ENCODE data around the gene HSD17B11.
"Not testable (repeated sequence)": the region's sequence is repeated elsewhere in the genome, so short reads cannot be mapped to it uniquely, and the experiment has no call there.

The HSD17B11 gene, protein sequence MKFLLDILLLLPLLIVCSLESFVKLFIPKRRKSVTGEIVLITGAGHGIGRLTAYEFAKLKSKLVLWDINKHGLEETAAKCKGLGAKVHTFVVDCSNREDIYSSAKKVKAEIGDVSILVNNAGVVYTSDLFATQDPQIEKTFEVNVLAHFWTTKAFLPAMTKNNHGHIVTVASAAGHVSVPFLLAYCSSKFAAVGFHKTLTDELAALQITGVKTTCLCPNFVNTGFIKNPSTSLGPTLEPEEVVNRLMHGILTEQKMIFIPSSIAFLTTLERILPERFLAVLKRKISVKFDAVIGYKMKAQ

DNA sequence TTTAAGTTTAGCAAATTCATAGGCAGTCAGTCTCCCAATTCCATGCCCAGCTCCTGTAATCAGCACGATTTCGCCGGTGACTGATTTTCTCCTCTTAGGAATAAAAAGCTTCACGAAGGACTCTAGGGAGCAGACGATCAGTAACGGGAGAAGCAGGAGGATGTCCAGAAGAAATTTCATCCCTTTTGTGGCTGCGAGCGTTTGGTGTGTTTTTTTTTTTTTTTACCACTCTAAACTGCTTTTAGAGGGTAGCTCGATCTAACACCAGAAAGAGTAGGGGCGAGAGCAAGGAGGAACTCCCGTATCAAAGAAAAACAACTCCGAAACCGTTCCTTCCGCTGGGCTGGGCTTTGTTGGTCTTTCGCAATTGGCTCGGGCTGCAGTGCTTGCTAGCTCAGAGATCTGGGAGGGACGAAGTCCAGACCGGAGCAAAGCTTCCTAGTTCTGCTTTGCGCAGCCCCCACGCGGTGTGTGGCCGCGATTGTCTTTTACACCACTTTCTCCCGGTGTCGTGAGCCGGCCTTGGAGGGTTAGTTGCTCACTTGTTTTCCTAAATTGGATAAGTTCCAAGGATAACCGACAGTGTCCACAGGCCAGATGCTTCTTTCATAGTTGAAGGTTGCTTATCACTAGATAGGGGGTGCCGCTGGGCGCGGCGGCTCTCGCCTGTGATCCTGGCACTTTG, at the start of gene HSD17B11:
HSD17B11 (minus strand) TSS at position 298 of the 685 bp plus-strand sequence; CDS start at position 180, 118 bp downstream.
- DNase-seq, result peak; percentile 92

DNA sequence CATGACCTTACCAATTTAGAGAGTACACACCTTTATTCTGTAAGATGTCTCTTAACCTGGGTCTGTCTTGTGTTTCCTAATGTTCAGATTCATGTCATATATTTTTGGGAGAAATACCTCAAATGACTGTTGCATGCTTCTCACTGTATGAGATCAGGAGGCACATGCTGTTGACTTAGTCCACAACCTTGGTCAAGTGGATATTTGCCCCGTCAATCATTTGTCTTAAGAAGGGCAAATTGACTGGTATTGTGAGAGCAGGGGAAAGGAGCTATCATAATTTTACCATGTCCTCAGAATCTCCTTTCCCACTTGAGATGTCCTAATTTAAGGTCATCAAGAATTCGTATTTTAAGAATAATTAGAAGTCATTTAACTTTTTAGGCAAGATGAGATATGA, 42.4 kb upstream of the HSD17B11 start:
- no peak for DNase-seq

DNA sequence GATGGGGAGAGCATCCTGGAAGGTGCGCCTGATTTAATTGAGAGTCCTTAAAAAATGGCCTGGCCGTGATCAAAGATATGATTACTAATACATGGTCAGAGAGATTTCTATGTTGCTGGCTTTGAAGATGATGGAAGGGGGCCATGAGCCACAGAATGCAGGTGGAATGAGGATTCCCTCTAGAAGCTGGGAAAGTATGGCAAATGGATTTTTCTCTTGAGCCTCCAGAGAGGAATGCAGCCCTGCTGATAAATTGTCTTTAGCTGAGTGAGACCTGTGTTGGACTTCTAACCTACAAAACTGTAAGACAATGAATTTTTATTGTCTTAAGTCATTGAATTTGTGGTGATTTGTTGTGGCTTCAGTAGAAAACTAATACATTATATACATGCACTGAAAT, 39.0 kb upstream of the HSD17B11 start:
- DNase-seq, result no peak

DNA sequence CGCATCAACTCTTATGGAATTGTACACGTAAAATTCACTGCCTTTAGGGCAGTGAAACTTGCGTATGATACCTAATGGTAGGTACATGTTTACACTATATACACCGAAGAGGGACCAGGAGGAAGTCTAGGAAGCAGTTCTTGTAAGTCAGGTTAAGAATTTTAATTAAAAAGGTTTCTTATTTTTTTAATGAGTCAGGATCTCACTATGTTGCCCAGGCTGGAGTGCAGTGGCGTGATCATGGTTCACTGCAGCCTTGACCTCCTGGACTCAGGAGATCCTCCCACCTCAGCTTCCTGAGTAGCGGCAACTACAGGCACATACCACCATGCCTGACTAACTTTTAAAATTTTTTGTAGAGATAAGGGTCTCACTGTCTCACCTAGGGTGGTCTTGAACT, 38.0 kb upstream of the HSD17B11 start:
- DNase-seq, result no peak

DNA sequence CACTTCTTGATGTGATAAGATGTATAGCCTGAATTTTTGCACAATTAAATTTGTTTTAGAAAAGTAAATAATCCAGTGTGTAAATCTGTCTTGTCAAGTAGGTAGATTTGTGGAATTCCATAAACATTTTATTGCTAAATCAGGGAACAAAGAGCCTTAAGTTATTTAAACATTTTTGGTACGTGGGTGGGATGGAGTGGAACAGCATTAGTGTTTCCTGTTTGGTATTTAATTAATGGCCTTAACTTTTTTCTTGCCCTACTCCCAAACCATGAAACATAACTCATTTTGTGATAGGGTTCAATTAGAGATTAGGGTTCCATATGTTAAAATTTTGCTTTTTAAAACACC, 36.5 kb upstream of the HSD17B11 start:
- DNase-seq, result no peak

DNA sequence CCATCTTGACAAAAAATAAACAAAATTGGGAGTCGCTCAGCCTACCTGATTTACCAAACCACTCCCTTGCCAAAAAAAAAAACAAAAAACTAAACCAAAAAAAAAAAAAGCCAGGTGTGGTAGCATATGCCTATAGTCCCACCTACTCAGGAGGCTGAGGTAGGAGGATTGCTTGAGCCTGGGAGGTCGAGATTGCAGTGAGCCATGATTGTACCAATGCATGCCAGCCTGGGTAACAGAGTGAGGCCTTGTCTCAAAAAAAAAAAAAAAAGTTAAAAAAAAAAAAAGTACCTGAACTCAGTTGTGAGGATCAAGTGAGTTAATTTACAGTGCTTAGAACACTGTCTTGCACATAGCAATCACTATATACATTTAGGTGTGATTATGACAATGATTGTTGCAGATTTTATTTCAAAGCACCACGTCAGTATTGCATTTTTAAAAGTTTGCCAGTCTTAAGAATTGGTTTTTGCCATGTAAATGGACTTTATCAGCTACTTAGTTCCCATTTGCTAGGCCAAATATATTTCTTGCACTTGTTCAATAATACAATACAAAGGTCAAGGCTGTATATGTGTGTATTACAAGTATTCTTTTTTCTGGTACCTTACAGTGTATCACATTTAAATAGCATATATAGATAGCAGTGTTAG, 36.0 kb upstream of the HSD17B11 start:
- DNase-seq, result no peak

DNA sequence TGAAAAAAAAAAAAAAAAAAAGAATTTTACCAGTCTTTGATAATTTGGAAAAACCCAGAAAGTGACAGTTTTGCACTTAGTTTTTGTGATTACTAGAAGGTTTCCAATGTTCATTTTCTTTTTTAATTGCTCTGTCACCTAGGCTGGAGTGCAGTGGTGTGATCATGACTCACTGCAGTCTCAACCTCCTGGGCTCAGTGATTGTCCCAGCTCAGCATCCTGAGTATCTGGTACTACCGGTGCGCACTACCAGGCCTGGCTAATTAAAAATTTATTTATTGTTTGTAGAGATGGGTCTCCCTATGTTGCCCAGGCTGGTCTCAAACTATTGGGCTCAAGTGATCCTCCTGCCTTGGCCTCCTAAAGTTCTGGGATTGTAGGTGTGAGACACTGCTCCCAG, 34.7 kb upstream of the HSD17B11 start:
- DNase-seq, result no peak

DNA sequence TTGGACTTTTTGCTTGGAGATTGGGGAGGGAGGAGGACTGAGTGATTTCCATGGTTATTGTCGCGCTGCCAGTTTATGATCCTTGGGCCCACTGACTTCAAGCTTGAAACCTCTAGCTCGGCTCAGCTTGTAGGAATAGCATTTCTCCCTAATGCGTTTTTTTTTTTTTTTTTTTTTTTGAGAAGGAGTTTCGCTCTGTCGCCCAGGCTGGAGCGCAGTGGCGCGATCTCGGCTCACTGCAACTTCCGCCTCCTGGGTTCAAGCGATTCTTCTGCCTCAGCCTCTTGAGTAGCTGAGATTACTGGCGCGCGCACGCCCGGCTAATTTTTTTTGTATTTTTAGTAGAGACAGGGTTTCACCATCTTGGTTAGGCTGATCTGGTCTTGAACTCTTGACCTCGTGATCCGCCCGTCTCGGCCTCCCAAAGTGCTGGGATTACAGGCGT, 33.1 kb upstream of the HSD17B11 start:
- not testable (repeated sequence) for DNase-seq

DNA sequence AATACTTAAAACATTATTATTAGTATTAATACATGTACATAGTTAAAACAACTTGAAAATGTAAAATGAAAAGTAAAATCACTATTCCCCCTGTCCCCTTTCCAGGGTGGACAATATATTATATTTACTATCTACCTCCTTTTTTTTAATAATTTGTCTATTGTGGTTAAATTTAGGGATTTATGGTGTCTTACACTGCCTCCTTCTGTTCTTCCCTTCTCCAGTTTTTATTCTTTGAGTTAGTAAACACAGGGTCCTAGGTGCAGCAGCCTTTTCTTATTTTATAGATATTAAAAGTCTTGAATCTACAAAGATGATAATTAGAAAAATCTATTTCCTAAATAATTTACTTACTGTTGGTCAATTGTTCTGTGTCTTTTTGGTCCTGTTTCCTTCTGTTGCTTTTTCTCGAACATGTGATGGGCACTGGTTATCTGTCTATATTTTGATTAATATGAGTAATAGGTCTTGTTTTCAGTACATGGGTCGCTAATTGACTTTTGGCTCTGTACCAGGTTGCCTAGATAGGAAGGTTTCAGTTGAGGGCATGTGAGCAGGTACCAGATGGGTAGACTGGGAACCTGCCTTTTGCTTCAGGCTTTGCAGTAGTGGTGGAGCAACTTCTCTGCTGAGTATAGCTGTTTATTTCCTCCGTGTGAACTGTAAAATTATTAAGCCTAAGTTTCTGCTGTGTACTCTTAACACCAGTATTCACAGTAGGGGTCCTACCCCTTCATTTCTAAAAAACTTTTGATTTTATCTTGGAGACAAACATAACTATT, 32.5 kb upstream of the HSD17B11 start:
- DNase-seq, result peak; percentile 79

DNA sequence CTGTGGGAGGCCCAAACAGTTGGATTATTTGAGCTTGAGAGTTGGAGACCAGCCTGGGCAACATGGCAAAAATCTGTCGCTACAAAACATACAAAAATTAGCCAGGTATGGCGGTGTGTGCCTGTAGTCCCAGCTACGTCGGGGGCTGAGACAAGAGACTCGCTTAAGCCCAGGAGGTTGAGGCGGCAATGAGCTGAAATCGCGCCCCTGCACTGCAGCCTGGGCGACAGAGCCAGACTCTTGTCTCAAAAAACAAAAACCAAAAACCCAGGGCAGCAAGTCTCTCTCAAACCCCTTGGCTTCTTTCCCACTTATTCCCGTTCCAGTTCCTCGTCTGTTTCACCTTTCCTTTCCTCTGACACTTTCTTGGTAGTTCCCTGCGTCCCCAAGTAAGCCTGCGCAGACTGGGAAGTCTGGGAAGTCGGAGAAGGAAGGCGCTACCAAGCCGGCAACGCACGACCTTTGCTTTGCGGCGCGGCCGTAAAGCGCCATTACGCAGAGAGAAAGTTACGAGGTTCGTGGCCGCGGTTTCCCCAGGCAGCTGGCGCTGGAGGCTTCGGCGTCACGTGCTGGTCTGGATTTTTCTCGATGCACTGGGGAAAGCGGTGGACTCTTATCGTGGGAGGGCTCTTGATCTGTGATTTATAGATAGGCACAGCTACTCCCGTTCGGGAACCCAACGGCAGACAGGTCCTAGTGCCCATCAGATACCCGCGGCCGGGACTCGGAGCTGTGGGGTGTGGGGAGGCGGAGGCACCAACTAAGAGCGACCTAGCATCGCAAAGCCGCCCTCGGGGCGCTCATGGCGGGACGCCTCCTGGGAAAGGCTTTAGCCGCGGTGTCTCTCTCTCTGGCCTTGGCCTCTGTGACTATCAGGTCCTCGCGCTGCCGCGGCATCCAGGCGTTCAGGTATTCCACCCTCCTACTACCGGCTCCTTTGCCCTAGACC, 31.4 kb upstream of the HSD17B11 start, which contains the start of gene NUDT9:
NUDT9 (plus strand) TSS at position 470 of the 949 bp plus-strand sequence; CDS start at position 803, 333 bp downstream.
- DNase-seq, result peak; percentile 88

DNA sequence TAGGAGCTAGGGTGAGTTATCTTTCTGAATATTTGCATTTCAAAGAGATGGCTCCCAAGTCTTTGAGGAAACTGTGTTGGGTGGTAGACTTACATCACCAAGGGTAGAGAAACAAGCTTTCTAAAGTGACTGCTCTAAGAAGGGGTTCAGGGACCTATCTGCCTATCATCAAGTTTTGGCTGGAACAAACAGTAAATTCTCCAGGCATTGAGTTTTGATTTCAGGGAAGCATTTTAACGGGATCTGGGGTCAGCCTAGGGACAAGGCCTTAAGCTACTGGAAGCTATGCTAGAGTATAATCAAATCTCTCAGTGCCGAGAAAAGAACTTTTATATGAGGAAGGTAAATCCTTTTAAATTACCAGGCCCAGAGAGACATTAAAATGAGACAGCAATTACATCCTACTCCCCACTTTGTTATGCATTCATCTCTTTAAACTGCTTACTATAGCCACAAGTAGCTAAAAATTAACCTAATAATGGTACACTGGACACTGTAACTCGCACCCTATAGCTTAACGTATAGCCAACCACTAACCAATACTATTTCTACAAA, 29.4 kb upstream of the HSD17B11 start:
- DNase-seq, result no peak

DNA sequence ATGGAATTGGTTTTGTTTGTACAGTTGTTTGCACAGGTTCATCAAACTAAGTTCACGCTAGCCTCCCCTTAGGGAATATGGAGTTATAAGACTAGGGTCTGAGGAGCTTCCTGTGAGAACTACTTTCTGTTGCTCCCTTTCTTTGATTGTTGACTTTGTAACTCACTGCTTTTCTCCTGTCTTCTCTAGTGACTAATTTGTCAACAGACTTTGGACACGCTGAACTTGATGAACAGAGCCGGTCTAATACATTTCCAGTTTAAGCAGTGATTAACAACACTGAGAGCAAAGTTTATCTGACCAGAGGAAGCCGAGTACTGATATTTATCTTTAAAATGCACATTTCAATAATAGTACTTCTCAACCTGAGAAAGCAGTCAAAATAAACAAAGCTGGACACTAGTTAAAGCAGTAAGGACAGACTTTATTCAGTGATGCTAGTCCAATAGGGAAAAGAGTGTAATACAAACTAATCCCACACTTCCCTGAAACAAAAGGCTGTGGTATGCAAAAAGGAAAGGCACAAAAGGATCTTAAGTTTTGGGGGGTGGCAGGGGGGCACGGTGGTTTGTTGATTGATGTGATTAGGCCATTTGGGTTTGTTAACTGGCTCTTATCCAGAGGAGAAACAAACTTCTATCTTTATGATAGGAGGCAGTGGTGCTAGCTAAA, 28.7 kb upstream of the HSD17B11 start:
- no peak for DNase-seq

DNA sequence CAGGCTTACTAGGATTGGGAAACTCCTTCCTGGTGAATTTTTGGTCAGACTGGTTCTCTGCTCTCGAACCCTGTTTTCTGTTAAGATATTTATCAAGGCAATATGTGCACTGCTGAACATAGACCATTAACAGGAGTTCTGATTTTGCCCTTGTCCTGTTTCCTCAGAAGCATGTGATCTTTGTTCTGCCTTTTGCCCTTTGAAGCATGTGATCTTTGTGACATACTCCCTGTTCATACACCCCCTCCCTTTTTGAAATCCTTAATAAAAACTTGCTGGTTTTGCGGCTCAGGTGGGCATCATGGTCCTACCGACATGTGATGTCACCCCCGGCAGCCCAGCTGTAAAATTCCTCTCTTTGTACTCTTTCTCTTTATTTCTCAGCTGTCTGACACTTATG, 27.4 kb upstream of the HSD17B11 start:
- not testable (repeated sequence) for DNase-seq

DNA sequence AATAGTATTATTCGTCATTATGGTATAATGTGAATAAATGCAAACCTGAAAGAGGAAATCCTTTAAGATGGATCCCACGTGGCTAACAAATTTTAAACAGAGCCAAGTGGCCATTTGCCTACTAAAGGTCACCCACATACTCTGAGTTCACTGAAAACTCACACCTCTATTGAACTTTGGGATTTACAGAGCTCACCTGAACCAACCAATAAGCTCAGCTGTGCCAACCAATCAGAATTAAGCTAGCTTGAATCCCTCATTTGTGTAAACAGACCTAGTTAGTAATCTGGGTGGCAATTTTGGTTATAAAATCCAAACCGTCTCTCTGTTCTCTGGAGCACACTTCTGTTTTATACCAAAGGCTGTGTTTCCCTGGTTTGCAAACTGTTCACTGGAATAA, 26.0 kb upstream of the HSD17B11 start:
- no peak for DNase-seq

DNA sequence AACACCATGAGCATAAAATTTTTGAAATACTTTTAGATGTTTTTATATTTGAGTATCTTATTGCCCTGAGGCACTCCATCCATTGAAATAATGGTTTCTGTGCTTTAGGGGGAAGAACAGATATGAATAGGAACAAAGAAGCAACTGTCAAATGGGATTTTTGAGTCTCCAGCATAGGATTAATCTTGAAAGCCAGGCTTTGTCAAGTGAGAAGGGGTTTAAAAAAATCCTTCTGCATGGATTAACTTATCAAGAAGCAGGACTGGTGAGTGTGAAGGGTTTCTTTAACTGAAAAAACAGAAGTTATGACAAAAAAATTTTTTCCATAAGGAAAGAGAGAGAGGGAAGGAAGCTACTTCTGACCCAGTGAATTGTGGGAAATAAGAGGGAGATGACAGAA, 23.8 kb upstream of the HSD17B11 start:
- DNase-seq, result no peak

DNA sequence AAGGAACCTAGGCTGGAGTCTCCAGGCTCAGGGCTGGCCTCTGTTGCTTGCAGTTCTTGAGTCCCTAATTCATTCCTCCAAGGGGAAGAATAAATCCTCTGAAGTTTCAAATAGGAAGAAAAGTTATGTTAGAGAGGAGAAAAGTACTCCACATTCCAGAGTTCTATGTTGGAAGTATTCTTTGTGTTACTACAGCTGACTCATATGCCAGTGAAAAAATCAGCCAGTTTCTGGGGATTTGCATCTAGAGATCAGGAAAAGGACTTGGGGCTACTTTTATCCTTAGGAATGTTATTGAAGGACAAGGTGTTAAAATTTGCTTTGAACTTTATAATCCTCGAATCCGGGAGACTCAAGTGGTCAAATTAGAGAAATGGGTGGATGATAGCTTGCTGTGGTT, 19.7 kb upstream of the HSD17B11 start:
- no peak for DNase-seq

DNA sequence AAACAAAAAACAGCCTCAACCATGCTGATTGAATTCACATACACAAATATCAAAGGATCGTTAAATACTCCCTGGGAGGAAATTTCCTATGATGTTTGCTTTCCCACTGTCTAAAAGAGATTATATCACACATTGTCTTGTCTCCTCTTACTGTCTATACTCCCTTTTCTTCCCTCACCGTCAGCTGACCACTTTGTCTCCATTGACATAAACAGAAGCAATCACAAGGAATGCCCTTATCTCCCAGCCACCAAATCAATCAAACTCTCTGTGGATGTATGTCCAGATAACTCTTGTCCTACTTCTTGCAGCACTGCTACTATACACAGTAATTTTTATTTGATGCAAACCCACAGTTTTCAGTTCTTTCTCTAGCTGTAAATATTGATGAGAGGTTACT, 19.2 kb upstream of the HSD17B11 start:
- DNase-seq, result no peak

DNA sequence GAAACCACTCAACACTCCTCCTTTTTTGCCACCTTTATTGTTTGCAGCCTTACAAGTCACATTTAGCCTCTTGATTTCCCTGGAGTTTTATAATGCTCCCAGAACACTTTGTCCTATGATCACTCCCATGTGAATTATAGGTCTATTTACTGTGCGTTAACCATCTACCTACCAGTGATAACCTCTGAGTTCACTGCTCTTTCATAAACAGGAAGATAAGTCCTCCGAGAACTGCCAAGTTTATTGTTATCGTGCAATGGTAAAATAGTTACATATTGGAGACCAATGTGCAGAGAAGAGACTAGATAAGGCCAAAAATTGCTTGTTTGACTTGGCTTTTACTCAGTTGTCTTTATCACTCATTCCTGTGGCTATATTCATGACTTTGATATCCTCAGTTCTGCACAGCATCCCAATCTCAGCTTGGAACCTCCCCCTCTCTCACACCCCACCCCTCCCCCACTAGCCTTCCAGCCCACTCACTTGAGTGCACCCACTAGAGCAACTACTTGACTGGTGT, 18.5 kb upstream of the HSD17B11 start:
- no peak for DNase-seq

DNA sequence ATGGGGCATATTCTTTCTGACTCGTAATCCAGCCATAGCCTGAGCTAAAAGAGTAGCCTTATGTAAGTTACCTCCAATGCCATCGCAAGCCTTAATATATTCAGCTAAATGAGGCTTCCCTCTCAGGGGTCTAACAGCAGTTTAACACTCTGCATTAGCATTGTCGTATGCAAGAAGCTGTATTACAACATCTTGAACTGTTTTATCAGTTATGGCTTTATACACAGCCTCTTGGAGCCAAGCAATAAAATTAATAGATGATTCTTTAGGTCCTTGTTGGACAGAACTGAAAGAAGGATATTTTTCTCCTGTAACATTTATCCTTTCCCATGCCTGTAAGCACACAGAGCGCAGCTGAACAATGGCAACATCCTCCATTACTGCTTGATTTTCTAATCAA, 15.9 kb upstream of the HSD17B11 start:
- not testable (repeated sequence) for DNase-seq

DNA sequence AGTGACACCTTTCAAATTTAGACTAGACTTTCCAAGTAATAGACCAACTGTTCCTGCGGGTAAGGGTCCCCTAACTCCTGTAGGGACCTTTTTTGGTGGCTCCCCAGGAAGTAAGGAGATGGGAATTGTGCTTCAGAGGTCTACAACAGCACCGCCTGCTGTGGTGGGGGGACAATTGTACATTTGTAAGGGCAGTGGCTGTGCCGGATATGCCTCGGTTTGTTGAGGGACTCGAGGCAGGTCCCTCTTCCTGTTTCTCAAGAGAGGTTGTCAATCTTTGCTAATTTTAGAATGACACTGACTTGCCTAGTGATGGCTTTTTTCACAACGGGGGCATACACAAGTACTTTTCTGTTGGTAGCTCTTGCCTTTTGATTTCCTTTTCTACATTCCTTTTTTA, 15.5 kb upstream of the HSD17B11 start:
- DNase-seq, result peak; percentile 7

Data from RPMI8226 (cell line).